HepG2 (cell line): Measurements from ENCODE around the gene PRKD2. TPM values are rescaled to one million over a fixed set of nuclear protein-coding genes. Genes with fewer than 3 reads are reported as not detected.
A peak's percentile ranks its signal among the peaks of the same experiment; 100 is the strongest.

Experiments used
- BCL3 ChIP-seq: sonication (generic); formaldehyde crosslinking; IDR thresholded peaks from 2 replicates; pipeline ENCODE4 v1.5.1; 2020; ENCODE audit warnings: mild to moderate bottlenecking, missing genetic modification reagents, moderate library complexity
- DMTF1 ChIP-seq: sonication (generic); formaldehyde crosslinking; IDR thresholded peaks from 2 replicates; pipeline ENCODE4 v1.4.0; 2020; ENCODE audit warnings: mild to moderate bottlenecking, missing genetic modification reagents
- HINFP ChIP-seq: sonication (generic); formaldehyde crosslinking; IDR thresholded peaks from 2 replicates; pipeline ENCODE4 v1.4.0; 2020; ENCODE audit warnings: low read depth, mild to moderate bottlenecking, missing genetic modification reagents
- HMGXB4 ChIP-seq, 2 experiments: sonication (generic) in 1 of 2; formaldehyde crosslinking in 1 of 2; IDR thresholded peaks; 2 replicates each; pipeline versions ENCODE4 v1.4.0 to v1.6.1; 2018 to 2020; ENCODE audit warnings: missing genetic modification reagents in 2 of 2, borderline replicate concordance in 1 of 2, low read depth in 1 of 2, mild to moderate bottlenecking in 1 of 2, missing biosample characterization in 1 of 2
- HNF1A ChIP-seq, 2 experiments: sonication (generic) in 1 of 2; formaldehyde crosslinking in 1 of 2; IDR thresholded peaks; 2 replicates each; pipeline versions ENCODE4 v1.4.0 to v1.6.1; 2016 to 2020; ENCODE audit warnings: borderline replicate concordance in 1 of 2, low read depth in 1 of 2, mild to moderate bottlenecking in 1 of 2, missing genetic modification reagents in 1 of 2
- REST ChIP-seq, 2 experiments: IDR thresholded peaks; 2 replicates each; pipeline ENCODE4 v1.6.1; 2011 to 2012; ENCODE audit warnings: low read length in 2 of 2, borderline replicate concordance in 1 of 2, low read depth in 1 of 2, mild to moderate bottlenecking in 1 of 2, moderate library complexity in 1 of 2
- XBP1 ChIP-seq: sonication (generic); formaldehyde crosslinking; IDR thresholded peaks from 2 replicates; pipeline ENCODE4 v1.5.0; 2020; ENCODE audit warnings: missing genetic modification reagents
- ZNF501 ChIP-seq: sonication (generic); formaldehyde crosslinking; IDR thresholded peaks from 2 replicates; pipeline ENCODE4 v1.5.1; 2020; ENCODE audit warnings: mild to moderate bottlenecking, moderate library complexity, missing genetic modification reagents
- ZNF644 ChIP-seq: IDR thresholded peaks from 2 replicates; pipeline ENCODE4 v1.6.1; 2016; ENCODE audit warnings: low read depth
- polyA plus RNA-seq, 8 experiments: library from polyadenylated mRNA; depleted of rRNA in 3 of 8; stranded (reverse) in 7 of 8; unstranded in 1 of 8; fragments of >200 nt; fragmentation: Illumina TruSeq in 4 of 8; extraction: Trizol in 4 of 8; gene quantifications; 2 replicates each; pipeline versions ENCODE4 v1.2.1 to v1.2.3, GENCODE V29; 2011 to 2016; ENCODE audit warnings: low read depth in 4 of 8, missing spikeins in 1 of 8, mixed read lengths in 1 of 8; ENCODE audit not compliant: insufficient read depth in 1 of 8
- total RNA-seq, 5 experiments: library from RNA; depleted of rRNA; stranded (reverse); fragments of >200 nt; fragmentation: Illumina TruSeq; extraction: Trizol; gene quantifications; 2 replicates each; pipeline ENCODE4 v1.2.3, GENCODE V29; 2016; ENCODE audit warnings: low read depth in 1 of 5

PRKD2 gene
- total and polyA plus RNA-seq, 2 of the 13 experiments (the other 11 are each of a cell fraction or from before 2014, with no cell fraction given): 6.7 to 7.3 TPM

GRCh38 chr19:46715975-46716671 is 791 bp downstream of the PRKD2 start (continued):
- no peak for TF ChIP-seq HNF1A (IDR thresholded peaks at IDR 0.05; ENCODE audit: low read depth)
- no peak for TF ChIP-seq HNF1A (CRISPR knock-in tag; IDR thresholded peaks at IDR 0.05; ENCODE audit: borderline replicate concordance)
- TF ChIP-seq DMTF1 (CRISPR knock-in tag): no peak
- TF ChIP-seq BCL3 (CRISPR knock-in tag): 0 out of 2 replicates have a peak, but pooled peaks have one; percentile 14
- no peak for TF ChIP-seq XBP1 (CRISPR knock-in tag)
- peak in 1 of 2 experiments; percentile 43; a peak in 1 of 4 replicates for TF ChIP-seq HMGXB4 (CRISPR knock-in tag; IDR thresholded peaks at IDR 0.05; ENCODE audit: borderline replicate concordance in 1 of 2, low read depth in 1 of 2)
- TF ChIP-seq HINFP (CRISPR knock-in tag): no peak
- TF ChIP-seq REST (IDR thresholded peaks at IDR 0.05; ENCODE audit: borderline replicate concordance in 1 of 2, low read depth in 1 of 2, low read length in 2 of 2): no peak
- TF ChIP-seq ZNF501 (CRISPR knock-in tag): 0 out of 2 replicates have a peak, but pooled peaks have one; percentile 42
- no peak for TF ChIP-seq ZNF644
